Chondrocyte (in vitro differentiated cells): ENCODE data around the gene KDM4B. TPM values are rescaled to one million over a fixed set of nuclear protein-coding genes. Genes with fewer than 3 reads are reported as not detected.

ENCODE experiments used
- DNase-seq: peaks from one replicate; pipeline ENCODE4 v3.0.0; 2021; ENCODE audit warnings: mixed read lengths, low spot score
- H3K27ac Mint-ChIP-seq: one replicate; pipeline ENCODE4 v1.8.0; 2021; ENCODE audit warnings: mild to moderate bottlenecking, moderate library complexity, mixed read lengths; ENCODE audit not compliant: unreplicated experiment
- H3K27me3 Mint-ChIP-seq: 2 replicates; pipeline ENCODE4 v1.8.0; 2021; ENCODE audit warnings: low read depth, mixed read lengths
- H3K36me3 Mint-ChIP-seq: 2 replicates; pipeline ENCODE4 v1.8.0; 2021; ENCODE audit warnings: low read depth, mixed read lengths
- H3K4me1 Mint-ChIP-seq: 2 replicates; pipeline ENCODE4 v1.8.0; 2021; ENCODE audit warnings: low read depth, mild to moderate bottlenecking, mixed read lengths
- H3K4me3 Mint-ChIP-seq: one replicate; pipeline ENCODE4 v1.8.0; 2021; ENCODE audit warnings: mild to moderate bottlenecking, moderate library complexity, mixed read lengths; ENCODE audit not compliant: unreplicated experiment
- H3K9me3 Mint-ChIP-seq: 2 replicates; pipeline ENCODE4 v1.8.0; 2021; ENCODE audit warnings: low read depth, mixed read lengths
- total RNA-seq: library from RNA; stranded (reverse); gene quantifications from 3 replicates; pipeline ENCODE4 v1.2.1, GENCODE V29; 2021
- TF ChIP-seq, protein P1 (sequence below): fragments of 200-600 bp; sonication (generic); IDR thresholded peaks from 2 replicates; pipeline ENCODE4 v1.5.0; 2021; ENCODE audit warnings: antibody characterized with exemption, mild to moderate bottlenecking, moderate library complexity

The KDM4B gene
- total RNA-seq, 1 donor from 2014 or later = 52.2 TPM

DNA sequence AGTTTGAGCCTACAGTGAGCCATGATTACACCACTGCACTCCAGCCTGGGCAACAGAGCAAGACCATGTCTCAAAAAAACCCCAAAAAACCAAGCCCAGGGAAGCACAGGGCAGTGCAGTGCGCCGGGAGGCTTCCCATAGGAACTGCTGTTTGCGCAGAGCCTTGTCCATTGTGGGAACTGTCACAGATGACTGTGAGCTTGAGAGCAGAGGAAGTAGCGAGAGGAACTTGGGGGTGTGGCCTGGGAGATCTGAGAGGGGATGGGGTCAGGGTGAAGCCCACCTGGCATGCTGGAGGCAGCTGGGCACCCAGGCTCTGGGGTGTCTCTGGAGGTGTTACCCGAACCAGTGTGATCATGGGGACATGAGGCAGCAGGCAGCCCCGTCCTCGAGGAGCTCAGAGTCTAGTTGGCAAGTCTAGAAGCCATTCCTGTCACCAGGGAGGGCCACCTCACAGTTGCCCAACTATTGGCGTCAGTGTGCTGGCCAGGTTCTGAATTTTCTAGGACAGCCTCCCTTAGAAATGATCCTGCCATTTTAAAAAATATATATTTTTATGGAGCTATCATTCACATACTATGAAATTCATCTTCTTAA is 10.4 kb downstream of the KDM4B start:
- Mint-ChIP-seq H3K27ac (peak overlapping the region; percentile 91), H3K4me3 (no peak overlapping the region), H3K9me3 (no peaks in the 10 kb centered on the region), H3K36me3 (peaks cover 2% of the 10 kb centered on the region), H3K4me1 (peaks cover 54% of the 10 kb centered on the region), H3K27me3 (no peaks in the 10 kb centered on the region)
- no peak for DNase-seq
- TF ChIP-seq, protein P1, sequence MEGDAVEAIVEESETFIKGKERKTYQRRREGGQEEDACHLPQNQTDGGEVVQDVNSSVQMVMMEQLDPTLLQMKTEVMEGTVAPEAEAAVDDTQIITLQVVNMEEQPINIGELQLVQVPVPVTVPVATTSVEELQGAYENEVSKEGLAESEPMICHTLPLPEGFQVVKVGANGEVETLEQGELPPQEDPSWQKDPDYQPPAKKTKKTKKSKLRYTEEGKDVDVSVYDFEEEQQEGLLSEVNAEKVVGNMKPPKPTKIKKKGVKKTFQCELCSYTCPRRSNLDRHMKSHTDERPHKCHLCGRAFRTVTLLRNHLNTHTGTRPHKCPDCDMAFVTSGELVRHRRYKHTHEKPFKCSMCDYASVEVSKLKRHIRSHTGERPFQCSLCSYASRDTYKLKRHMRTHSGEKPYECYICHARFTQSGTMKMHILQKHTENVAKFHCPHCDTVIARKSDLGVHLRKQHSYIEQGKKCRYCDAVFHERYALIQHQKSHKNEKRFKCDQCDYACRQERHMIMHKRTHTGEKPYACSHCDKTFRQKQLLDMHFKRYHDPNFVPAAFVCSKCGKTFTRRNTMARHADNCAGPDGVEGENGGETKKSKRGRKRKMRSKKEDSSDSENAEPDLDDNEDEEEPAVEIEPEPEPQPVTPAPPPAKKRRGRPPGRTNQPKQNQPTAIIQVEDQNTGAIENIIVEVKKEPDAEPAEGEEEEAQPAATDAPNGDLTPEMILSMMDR = no peak

DNA sequence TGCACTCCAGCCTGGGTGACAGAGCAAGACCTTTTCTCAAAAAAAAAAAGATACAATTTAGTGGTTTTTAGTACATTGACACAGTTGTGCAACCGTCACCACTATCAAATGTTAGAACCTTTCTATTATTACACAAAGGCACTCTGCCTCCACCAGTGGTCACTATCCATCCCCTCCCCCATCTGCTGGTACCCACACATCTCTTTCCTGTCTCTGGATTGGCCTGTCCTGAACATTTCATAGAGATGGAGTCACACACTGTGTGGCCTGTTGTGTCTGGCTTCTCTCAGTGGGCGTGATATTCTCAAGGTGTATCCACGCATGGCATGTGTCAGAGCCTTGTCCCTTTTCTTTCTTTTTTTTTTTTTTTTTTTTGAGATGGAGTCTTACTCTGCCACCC is 11.2 kb downstream of the KDM4B start:
- DNase-seq = no peak
- H3K27ac Mint-ChIP-seq = peak overlapping the region; percentile 77

DNA sequence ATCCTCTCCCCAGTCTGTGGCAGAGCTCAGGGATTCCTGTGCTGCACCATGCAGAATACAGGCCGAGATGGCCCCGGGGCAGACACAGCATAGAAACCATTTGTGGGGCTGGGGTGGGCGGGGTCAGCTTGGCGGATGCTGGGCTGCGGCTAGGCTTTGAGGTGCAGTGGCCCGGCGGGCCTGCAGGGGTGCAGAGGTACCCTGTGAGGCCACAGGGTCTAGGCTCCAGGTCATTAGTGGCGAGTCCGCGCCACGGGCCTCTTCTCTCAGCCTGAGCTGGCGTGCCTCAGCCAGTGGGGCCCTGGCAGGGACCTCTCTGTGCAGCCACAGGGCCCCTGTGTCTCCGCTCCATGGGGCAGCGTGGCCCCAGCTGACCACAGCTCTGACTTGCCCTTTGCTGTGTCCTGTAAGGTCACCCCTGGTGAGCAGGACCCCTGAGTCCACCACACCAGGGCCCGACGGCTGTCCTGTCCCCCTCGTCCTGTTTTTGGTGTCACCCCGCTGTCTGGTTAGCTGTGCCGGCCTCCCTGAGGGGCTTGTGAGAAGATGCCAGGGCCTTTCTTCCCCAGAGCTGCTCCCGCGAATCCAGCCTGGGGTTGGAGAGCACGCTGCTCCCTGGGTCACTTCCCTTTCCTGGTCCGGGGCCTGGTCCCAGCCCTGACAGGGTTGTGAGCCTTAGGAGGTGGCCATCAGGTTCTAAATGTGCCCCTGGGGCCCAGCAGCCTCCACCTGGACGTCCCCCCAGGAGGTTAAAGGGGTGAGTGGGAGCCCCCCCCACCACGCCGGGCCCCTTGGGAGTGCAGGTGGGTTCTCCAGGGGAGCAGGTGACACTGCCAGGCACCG is 12.1 kb downstream of the KDM4B start:
- H3K4me3 Mint-ChIP-seq = no peak overlapping the region
- peak overlapping the region; percentile 51 for H3K27ac Mint-ChIP-seq
- TF ChIP-seq, protein P1 = no peak
- no peaks in the 10 kb centered on the region for H3K9me3 Mint-ChIP-seq
- H3K36me3 Mint-ChIP-seq = no peaks in the 10 kb centered on the region
- DNase-seq = no peak
- peaks cover 52% of the 10 kb centered on the region for H3K4me1 Mint-ChIP-seq
- H3K27me3 Mint-ChIP-seq = no peaks in the 10 kb centered on the region

More for the DNA sequence above, 11.2 kb downstream of the KDM4B start:
- Mint-ChIP-seq H3K36me3 (no peaks in the 10 kb centered on the region), H3K4me3 (no peak overlapping the region), H3K4me1 (peaks cover 48% of the 10 kb centered on the region), H3K9me3 (no peaks in the 10 kb centered on the region), H3K27me3 (no peaks in the 10 kb centered on the region)
- TF ChIP-seq, protein P1 = no peak

GRCh38 chr19:4981681-4981958 is 12.7 kb downstream of the KDM4B start:
- H3K27me3 Mint-ChIP-seq = no peaks in the 10 kb centered on the region
- TF ChIP-seq, protein P1 = no peak
- H3K27ac Mint-ChIP-seq = no peak overlapping the region
- no peaks in the 10 kb centered on the region for H3K36me3 Mint-ChIP-seq
- peaks cover 49% of the 10 kb centered on the region for H3K4me1 Mint-ChIP-seq
- H3K4me3 Mint-ChIP-seq = no peak overlapping the region
- no peaks in the 10 kb centered on the region for H3K9me3 Mint-ChIP-seq
- no peak for DNase-seq

GRCh38 chr19:4983346-4984105 is 14.6 kb downstream of the KDM4B start:
- DNase-seq = no peak
- Mint-ChIP-seq H3K27me3 (no peaks in the 10 kb centered on the region), H3K27ac (no peak overlapping the region), H3K9me3 (no peaks in the 10 kb centered on the region), H3K4me3 (no peak overlapping the region), H3K4me1 (peaks cover 47% of the 10 kb centered on the region), H3K36me3 (no peaks in the 10 kb centered on the region)
- TF ChIP-seq, protein P1 = no peak
